H9 (cell line): ENCODE results near the gene TFF3. TPM values are rescaled to one million over a fixed set of nuclear protein-coding genes. Genes with fewer than 3 reads are reported as not detected.

Experiments
- DNase-seq: peaks from one replicate; pipeline ENCODE4 v3.0.0-alpha.2; 2017
- H2AFZ ChIP-seq: one replicate; pipeline ENCODE4 v1.6.1; 2013; ENCODE audit warnings: mild to moderate bottlenecking, low read length, control low read depth, moderate library complexity
- H2AK5ac ChIP-seq: 2 replicates; pipeline ENCODE4 v1.6.1; 2013; ENCODE audit warnings: low read length, control low read depth, mixed read lengths; ENCODE audit not compliant: insufficient read length
- H2BK120ac ChIP-seq: one replicate; pipeline ENCODE4 v1.6.1; 2013; ENCODE audit warnings: low read depth, mild to moderate bottlenecking, low read length, control low read depth, inconsistent platforms; ENCODE audit not compliant: poor library complexity, severe bottlenecking
- H2BK12ac ChIP-seq: 2 replicates; pipeline ENCODE4 v1.6.1; 2013; ENCODE audit warnings: low read length, control low read depth, mixed read lengths, low read depth; ENCODE audit not compliant: insufficient read length
- H2BK15ac ChIP-seq: 2 replicates; pipeline ENCODE4 v1.6.1; 2013; ENCODE audit warnings: low read depth, low read length, control low read depth
- H2BK20ac ChIP-seq: one replicate; pipeline ENCODE4 v1.6.1; 2013; ENCODE audit warnings: low read depth, mild to moderate bottlenecking, low read length, control low read depth, inconsistent platforms; ENCODE audit not compliant: poor library complexity, severe bottlenecking
- H2BK5ac ChIP-seq: 2 replicates; pipeline ENCODE4 v1.6.1; 2013; ENCODE audit warnings: low read length, control low read depth, mixed read lengths; ENCODE audit not compliant: insufficient read length
- H3K14ac ChIP-seq: 2 replicates; pipeline ENCODE4 v1.6.1; 2013; ENCODE audit warnings: low read length, control low read depth; ENCODE audit not compliant: insufficient read depth
- H3K18ac ChIP-seq: 2 replicates; pipeline ENCODE4 v1.6.1; 2013; ENCODE audit warnings: low read depth, mild to moderate bottlenecking, mixed read lengths, low read length, control low read depth; ENCODE audit not compliant: insufficient read length
- H3K23ac ChIP-seq: 2 replicates; pipeline ENCODE4 v1.6.1; 2013; ENCODE audit warnings: low read length, control low read depth, mixed read lengths, low read depth; ENCODE audit not compliant: insufficient read length
- H3K23me2 ChIP-seq: 2 replicates; pipeline ENCODE4 v1.6.1; 2013; ENCODE audit warnings: low read depth, mild to moderate bottlenecking, mixed read lengths, low read length, control low read depth; ENCODE audit not compliant: insufficient read length, poor library complexity, severe bottlenecking
- H3K27ac ChIP-seq: 2 replicates; pipeline ENCODE4 v1.5.1; 2013; ENCODE audit warnings: low read length, control low read depth, mixed read lengths, low read depth; ENCODE audit not compliant: insufficient read length
- H3K27me3 ChIP-seq: 2 replicates; pipeline ENCODE4 v1.6.1; 2013; ENCODE audit warnings: low read length, control low read depth, inconsistent platforms; ENCODE audit not compliant: insufficient read depth
- H3K4ac ChIP-seq: 2 replicates; pipeline ENCODE4 v1.6.1; 2013; ENCODE audit warnings: low read depth, mild to moderate bottlenecking, control low read depth, inconsistent platforms, low read length, moderate library complexity
- H3K4me1 ChIP-seq: 2 replicates; pipeline ENCODE4 v1.6.1; 2013; ENCODE audit warnings: low read length, control low read depth, inconsistent platforms; ENCODE audit not compliant: insufficient read depth
- H3K4me2 ChIP-seq: 2 replicates; pipeline ENCODE4 v1.6.1; 2013; ENCODE audit warnings: low read length, control low read depth, mixed read lengths; ENCODE audit not compliant: insufficient read length, insufficient read depth
- H3K56ac ChIP-seq: 2 replicates; pipeline ENCODE4 v1.6.1; 2013; ENCODE audit warnings: low read depth, mild to moderate bottlenecking, mixed read lengths, low read length, control low read depth; ENCODE audit not compliant: insufficient read length
- H3K79me1 ChIP-seq: 2 replicates; pipeline ENCODE4 v1.6.1; 2013; ENCODE audit warnings: low read depth, mild to moderate bottlenecking, moderate library complexity, low read length, control low read depth, inconsistent platforms; ENCODE audit not compliant: insufficient read depth, poor library complexity, severe bottlenecking
- H3K79me2 ChIP-seq: 2 replicates; pipeline ENCODE4 v1.6.1; 2013; ENCODE audit warnings: low read length, control low read depth, inconsistent platforms; ENCODE audit not compliant: insufficient read depth
- H3K9ac ChIP-seq: 2 replicates; pipeline ENCODE4 v1.6.1; 2013; ENCODE audit warnings: low read length, control low read depth, mixed read lengths; ENCODE audit not compliant: insufficient read length; ENCODE audit errors: extremely low read depth
- H3K9me3 ChIP-seq: one replicate; pipeline ENCODE4 v1.6.1; 2013; ENCODE audit warnings: low read depth, low read length, inconsistent platforms; ENCODE audit not compliant: control insufficient read depth
- H3T11ph ChIP-seq: one replicate; pipeline ENCODE4 v1.6.1; 2013; ENCODE audit warnings: mild to moderate bottlenecking, low read length, control low read depth, inconsistent platforms
- H4K20me1 ChIP-seq: one replicate; pipeline ENCODE4 v1.6.1; 2013; ENCODE audit not compliant: control insufficient read depth, insufficient read length, insufficient read depth
- H4K5ac ChIP-seq: 2 replicates; pipeline ENCODE4 v1.6.1; 2013; ENCODE audit warnings: low read depth, mild to moderate bottlenecking, mixed read lengths, low read length, control low read depth; ENCODE audit not compliant: insufficient read length
- H4K8ac ChIP-seq: replicated peaks from 2 replicates; pipeline ENCODE4 v1.6.1; 2013; ENCODE audit warnings: low read length, control low read depth, mixed read lengths, low read depth; ENCODE audit not compliant: insufficient read length
- H4K91ac ChIP-seq: 2 replicates; pipeline ENCODE4 v1.6.1; 2013; ENCODE audit warnings: low read depth, mild to moderate bottlenecking, moderate library complexity, mixed read lengths, low read length, control low read depth; ENCODE audit not compliant: insufficient read length
- H3K27ac Mint-ChIP-seq, 3 experiments: 2 replicates in 2 of 3; 3 replicates in 1 of 3; pipeline ENCODE4 v1.8.0; 2020 to 2021; ENCODE audit warnings: mixed read lengths in 3 of 3, mild to moderate bottlenecking in 1 of 3, moderate library complexity in 1 of 3
- H3K27me3 Mint-ChIP-seq: 2 replicates; pipeline ENCODE4 v1.8.0; 2021; ENCODE audit warnings: low read depth, mild to moderate bottlenecking, moderate library complexity, mixed read lengths
- H3K36me3 Mint-ChIP-seq, 3 experiments: 2 replicates in 2 of 3; 3 replicates in 1 of 3; pipeline ENCODE4 v1.8.0; 2020 to 2021; ENCODE audit warnings: low read depth in 3 of 3, mixed read lengths in 3 of 3; ENCODE audit not compliant: insufficient read depth in 1 of 3
- H3K4me1 Mint-ChIP-seq, 2 experiments: 2 replicates each; pipeline ENCODE4 v1.8.0; 2020; ENCODE audit warnings: mixed read lengths in 2 of 2
- H3K4me3 Mint-ChIP-seq, 2 experiments: 2 replicates in 1 of 2; 3 replicates in 1 of 2; pipeline ENCODE4 v1.8.0; 2020 to 2021; ENCODE audit warnings: mild to moderate bottlenecking in 2 of 2, mixed read lengths in 2 of 2, moderate library complexity in 1 of 2
- H3K9me3 Mint-ChIP-seq, 2 experiments: 2 replicates in 1 of 2; 3 replicates in 1 of 2; pipeline ENCODE4 v1.8.0; 2020; ENCODE audit warnings: mild to moderate bottlenecking in 2 of 2, mixed read lengths in 2 of 2, moderate library complexity in 1 of 2
- whole genome bisulfite sequencing: extraction: QIAGEN DNeasy Blood & Tissue Kit; methylation state at CpG from one replicate; pipeline ENCODE4 v1.1.7; 2013; ENCODE audit warnings: missing lambda C conversion rate, low lambda C conversion rate, mixed read lengths; ENCODE audit not compliant: insufficient read length; ENCODE audit errors: extremely low coverage; 5-methylcytosine and 5-hydroxymethylcytosine counted together
- total RNA-seq: library from RNA; stranded (reverse); gene quantifications from 2 replicates; pipeline ENCODE4 v1.2.1, GENCODE V29; 2021
- TF ChIP-seq, protein P1 (sequence below): fragments of 200-600 bp; sonication (generic); conservative IDR thresholded peaks from 3 replicates; pipeline ENCODE4 v1.8.0; 2021; ENCODE audit warnings: antibody characterized with exemption, mild to moderate bottlenecking

Gene TFF3
- total RNA-seq, 1 experiment from 2014 or later = 1.5 TPM

DNA sequence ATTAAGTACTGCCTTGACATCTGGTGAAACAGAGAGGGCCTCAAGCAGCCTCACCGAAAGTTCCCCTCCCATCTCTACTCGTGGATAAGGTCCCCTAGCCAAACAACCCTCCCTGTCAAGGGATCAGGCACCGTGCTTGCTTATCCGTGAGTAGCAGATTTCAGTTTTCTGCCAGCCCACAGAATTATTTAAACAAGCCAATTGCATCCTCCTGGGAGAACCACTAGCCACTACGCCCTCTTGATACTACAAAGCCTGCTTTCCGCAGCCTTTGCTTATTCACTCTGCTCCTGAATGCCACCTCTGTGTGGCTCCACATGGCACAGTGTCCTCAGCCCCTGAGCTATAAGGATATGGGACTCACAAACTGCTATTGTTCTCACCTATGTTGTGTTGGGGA is 41.4 kb upstream of the TFF3 start:
- no peak overlapping the region for H3K4me2 ChIP-seq
- no peak overlapping the region for H3K18ac ChIP-seq
- H3K14ac ChIP-seq = no peak overlapping the region
- no peak overlapping the region for H2BK12ac ChIP-seq
- no peak overlapping the region for H3K4me3 Mint-ChIP-seq
- H3K27me3 ChIP-seq = no peaks in the 10 kb centered on the region
- H3K79me2 ChIP-seq = no peaks in the 10 kb centered on the region
- H3K23me2 ChIP-seq = no peaks in the 10 kb centered on the region
- no peak overlapping the region for H3K23ac ChIP-seq
- H3K4me1 Mint-ChIP-seq = peaks cover 5 to 6% of the 10 kb centered on the region in 2 experiments; a peak in 2 of 4 replicates
- TF ChIP-seq, protein P1, sequence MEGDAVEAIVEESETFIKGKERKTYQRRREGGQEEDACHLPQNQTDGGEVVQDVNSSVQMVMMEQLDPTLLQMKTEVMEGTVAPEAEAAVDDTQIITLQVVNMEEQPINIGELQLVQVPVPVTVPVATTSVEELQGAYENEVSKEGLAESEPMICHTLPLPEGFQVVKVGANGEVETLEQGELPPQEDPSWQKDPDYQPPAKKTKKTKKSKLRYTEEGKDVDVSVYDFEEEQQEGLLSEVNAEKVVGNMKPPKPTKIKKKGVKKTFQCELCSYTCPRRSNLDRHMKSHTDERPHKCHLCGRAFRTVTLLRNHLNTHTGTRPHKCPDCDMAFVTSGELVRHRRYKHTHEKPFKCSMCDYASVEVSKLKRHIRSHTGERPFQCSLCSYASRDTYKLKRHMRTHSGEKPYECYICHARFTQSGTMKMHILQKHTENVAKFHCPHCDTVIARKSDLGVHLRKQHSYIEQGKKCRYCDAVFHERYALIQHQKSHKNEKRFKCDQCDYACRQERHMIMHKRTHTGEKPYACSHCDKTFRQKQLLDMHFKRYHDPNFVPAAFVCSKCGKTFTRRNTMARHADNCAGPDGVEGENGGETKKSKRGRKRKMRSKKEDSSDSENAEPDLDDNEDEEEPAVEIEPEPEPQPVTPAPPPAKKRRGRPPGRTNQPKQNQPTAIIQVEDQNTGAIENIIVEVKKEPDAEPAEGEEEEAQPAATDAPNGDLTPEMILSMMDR = no peak
- H3K9me3 ChIP-seq = no peaks in the 10 kb centered on the region
- no peak overlapping the region for H2AFZ ChIP-seq
- H4K8ac ChIP-seq = no peak overlapping the region
- H3K36me3 Mint-ChIP-seq = peaks cover 3 to 5% (median 4%) of the 10 kb centered on the region in 3 experiments; a peak in 6 of 7 replicates
- no peak overlapping the region for H3T11ph ChIP-seq
- H3K9ac ChIP-seq = no peak overlapping the region
- H4K5ac ChIP-seq = no peak overlapping the region
- H3K79me1 ChIP-seq = no peaks in the 10 kb centered on the region
- H3K4me1 ChIP-seq = no peaks in the 10 kb centered on the region
- no peak overlapping the region for H3K27ac ChIP-seq
- WGBS = no CpG with 5 or more reads among the region's 6 CpGs
- no peak overlapping the region for H4K91ac ChIP-seq
- no peak overlapping the region for H2BK120ac ChIP-seq
- H3K9me3 Mint-ChIP-seq = peaks cover 9 to 18% of the 10 kb centered on the region in 2 experiments
- H2BK20ac ChIP-seq = no peak overlapping the region
- H3K4ac ChIP-seq = no peak overlapping the region
- DNase-seq = no peak
- H3K27ac Mint-ChIP-seq = no peak overlapping the region
- H3K27me3 Mint-ChIP-seq = peaks cover 2% of the 10 kb centered on the region
- no peak overlapping the region for H3K56ac ChIP-seq
- H2BK5ac ChIP-seq = no peak overlapping the region
- H4K20me1 ChIP-seq = no peaks in the 10 kb centered on the region
- no peak overlapping the region for H2AK5ac ChIP-seq
- no peak overlapping the region for H2BK15ac ChIP-seq
